ENCODE measurements around the gene CA10. TPM values are rescaled to one million over a fixed set of nuclear protein-coding genes. Genes with fewer than 3 reads are reported as not detected.

CA10 gene
- polyA plus RNA-seq, 2 donors: 0.06 TPM; not detected in 1

DNA sequence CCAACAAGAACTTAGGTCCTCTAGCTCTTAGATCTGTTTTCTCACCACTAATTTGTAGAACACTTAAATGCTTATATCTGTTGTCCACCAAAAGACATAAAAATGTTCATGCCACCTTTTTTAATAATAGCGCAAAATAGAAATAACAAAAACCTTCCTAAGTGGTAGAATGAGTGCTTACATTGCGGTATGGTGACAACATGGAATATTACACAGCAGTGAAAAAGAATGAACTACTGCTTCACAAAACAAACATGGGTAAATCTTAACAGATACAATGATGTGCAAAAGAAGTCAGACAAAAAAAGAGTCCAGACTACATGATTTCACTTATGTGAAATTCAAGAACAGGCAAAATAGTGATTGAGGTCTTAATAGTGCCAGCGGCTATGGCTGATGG is 351.1 kb downstream of the CA10 start:
- 95 to 97% methylated on average over 3 of the region's 3 CpGs for WGBS, 2 donors
- Histone ChIP-seq H3K4me3 (ENCODE audit: low read depth in 1 of 2, low read length in 2 of 2) (no peak overlapping the region), H3K27me3 (ENCODE audit: control insufficient read depth in 1 of 2, insufficient read depth in 2 of 2, low read length in 2 of 2) (no peaks in the 10 kb centered on the region), H3K27ac (ENCODE audit: low read depth in 2 of 2, low read length in 1 of 2) (no peak overlapping the region), H3K36me3 (ENCODE audit: control insufficient read depth in 2 of 2, insufficient read depth in 2 of 2, low read length in 1 of 2) (no peaks in the 10 kb centered on the region), H3K4me1 (ENCODE audit: control insufficient read depth in 2 of 2, insufficient read depth in 2 of 2, low read length in 1 of 2) (no peaks in the 10 kb centered on the region), H3K9me3 (ENCODE audit: control insufficient read depth in 2 of 2, insufficient read depth in 1 of 2, low read depth in 1 of 2, low read length in 1 of 2) (no peaks in the 10 kb centered on the region)

DNA sequence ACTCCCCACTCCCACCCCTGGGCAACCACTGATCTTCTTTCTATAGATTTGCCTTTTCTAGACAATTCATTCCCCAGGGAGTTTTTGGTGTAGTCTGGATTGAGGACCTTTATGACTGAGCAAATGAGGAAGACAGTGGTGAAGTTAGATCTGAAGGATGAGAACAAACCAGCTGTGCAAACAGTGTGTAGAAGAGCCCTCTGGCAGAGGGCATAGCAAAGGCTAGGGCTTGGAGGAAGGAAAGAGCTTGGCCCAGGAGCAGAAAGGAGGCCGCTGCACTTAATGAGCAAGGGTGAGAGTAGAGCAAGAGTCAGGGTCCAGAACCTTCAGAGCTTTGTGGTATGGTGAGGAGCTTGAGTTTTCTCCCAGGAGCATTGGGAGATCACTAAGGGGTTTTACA is 352.7 kb downstream of the CA10 start:
- H3K4me3 ChIP-seq (ENCODE audit: low read depth in 1 of 2, low read length in 2 of 2): no peak overlapping the region
- WGBS, 2 donors: 52 to 87% methylated on average over 1 of the region's 1 CpG
- no peaks in the 10 kb centered on the region for H3K4me1 ChIP-seq (ENCODE audit: control insufficient read depth in 2 of 2, insufficient read depth in 2 of 2, low read length in 1 of 2)

DNA sequence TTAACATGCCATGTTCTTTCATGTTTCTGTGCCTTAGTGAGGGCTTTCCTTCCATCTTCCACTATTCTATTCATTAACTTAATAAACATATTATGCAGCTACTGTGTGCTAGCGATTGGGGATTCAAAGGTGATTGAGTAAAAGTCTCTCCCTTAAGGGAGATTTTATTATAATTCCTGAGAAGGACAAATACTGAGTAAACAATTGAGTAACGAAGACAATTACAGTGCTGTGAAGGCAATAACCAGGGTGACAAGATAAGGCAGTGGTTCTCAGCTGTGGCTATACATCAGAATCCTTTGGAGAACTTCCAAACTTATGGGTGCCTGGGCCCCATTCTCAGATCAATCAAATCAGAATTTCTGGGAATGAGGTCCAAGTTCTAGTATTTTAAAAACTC is 353.3 kb downstream of the CA10 start:
- no peaks in the 10 kb centered on the region for H3K27me3 ChIP-seq (ENCODE audit: control insufficient read depth in 1 of 2, insufficient read depth in 2 of 2, low read length in 2 of 2)
- H3K9me3 ChIP-seq (ENCODE audit: control insufficient read depth in 2 of 2, insufficient read depth in 1 of 2, low read depth in 1 of 2, low read length in 1 of 2): no peaks in the 10 kb centered on the region
- no peak overlapping the region for H3K27ac ChIP-seq (ENCODE audit: low read depth in 2 of 2, low read length in 1 of 2)
- no peaks in the 10 kb centered on the region for H3K36me3 ChIP-seq (ENCODE audit: control insufficient read depth in 2 of 2, insufficient read depth in 2 of 2, low read length in 1 of 2)
- H3K4me3 ChIP-seq (ENCODE audit: low read depth in 1 of 2, low read length in 2 of 2): no peak overlapping the region
- H3K4me1 ChIP-seq (ENCODE audit: control insufficient read depth in 2 of 2, insufficient read depth in 2 of 2, low read length in 1 of 2): no peaks in the 10 kb centered on the region
- WGBS, 2 donors: 29 to 44% methylated on average over 2 of the region's 2 CpGs

More for the DNA sequence above, 352.7 kb downstream of the CA10 start:
- H3K27me3 ChIP-seq (ENCODE audit: control insufficient read depth in 1 of 2, insufficient read depth in 2 of 2, low read length in 2 of 2): no peaks in the 10 kb centered on the region
- H3K9me3 ChIP-seq (ENCODE audit: control insufficient read depth in 2 of 2, insufficient read depth in 1 of 2, low read depth in 1 of 2, low read length in 1 of 2): no peaks in the 10 kb centered on the region
- no peak overlapping the region for H3K27ac ChIP-seq (ENCODE audit: low read depth in 2 of 2, low read length in 1 of 2)
- H3K36me3 ChIP-seq (ENCODE audit: control insufficient read depth in 2 of 2, insufficient read depth in 2 of 2, low read length in 1 of 2): no peaks in the 10 kb centered on the region

DNA sequence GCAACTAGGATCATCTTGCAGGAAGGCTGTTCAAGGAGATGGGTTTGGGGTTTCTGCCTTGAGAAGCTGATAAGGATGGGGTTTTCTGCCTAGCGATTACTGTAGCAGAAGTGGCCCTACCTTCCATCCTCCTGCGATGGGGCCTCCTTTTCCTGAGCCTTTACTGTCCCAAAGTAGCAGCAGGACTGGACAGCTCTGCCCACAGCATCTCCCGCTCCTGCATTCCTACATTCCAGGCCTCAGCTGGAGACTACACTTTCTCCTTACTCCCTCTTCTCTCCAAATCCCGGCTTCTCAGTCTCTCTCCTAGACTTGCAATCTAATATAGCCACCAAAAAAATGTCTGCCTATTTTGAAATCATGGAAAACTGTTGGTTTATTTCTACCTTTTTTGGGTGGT is 355.4 kb downstream of the CA10 start:
- H3K36me3 ChIP-seq (ENCODE audit: control insufficient read depth in 2 of 2, insufficient read depth in 2 of 2, low read length in 1 of 2): no peaks in the 10 kb centered on the region
- H3K4me3 ChIP-seq (ENCODE audit: low read depth in 1 of 2, low read length in 2 of 2): no peak overlapping the region
- no peaks in the 10 kb centered on the region for H3K27me3 ChIP-seq (ENCODE audit: control insufficient read depth in 1 of 2, insufficient read depth in 2 of 2, low read length in 2 of 2)
- H3K4me1 ChIP-seq (ENCODE audit: control insufficient read depth in 2 of 2, insufficient read depth in 2 of 2, low read length in 1 of 2): no peaks in the 10 kb centered on the region
- no peaks in the 10 kb centered on the region for H3K9me3 ChIP-seq (ENCODE audit: control insufficient read depth in 2 of 2, insufficient read depth in 1 of 2, low read depth in 1 of 2, low read length in 1 of 2)
- 72 to 76% methylated on average over 4 of the region's 4 CpGs for WGBS, 2 donors
- no peak overlapping the region for H3K27ac ChIP-seq (ENCODE audit: low read depth in 2 of 2, low read length in 1 of 2)

DNA sequence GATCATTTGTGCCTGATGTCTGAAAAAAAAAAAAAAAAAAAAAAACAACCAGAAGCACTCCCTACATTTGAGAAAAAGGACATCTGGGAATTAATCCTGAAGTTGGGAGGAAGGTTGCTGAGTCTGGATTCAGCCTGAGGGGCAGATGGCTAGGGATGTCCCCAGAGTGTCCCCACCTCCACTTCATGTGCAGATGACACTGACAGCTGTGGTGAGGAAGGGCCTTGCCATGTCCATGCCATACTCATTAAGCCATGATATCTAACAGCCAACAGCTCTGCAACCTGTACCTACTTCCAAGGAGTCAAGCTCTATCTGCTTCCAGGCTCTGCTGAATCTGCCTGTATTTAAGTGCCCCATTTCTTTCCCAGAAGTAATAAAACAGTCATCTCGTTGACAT is 356.0 kb downstream of the CA10 start:
- no peak overlapping the region for H3K4me3 ChIP-seq (ENCODE audit: low read depth in 1 of 2, low read length in 2 of 2)
- H3K4me1 ChIP-seq (ENCODE audit: control insufficient read depth in 2 of 2, insufficient read depth in 2 of 2, low read length in 1 of 2): no peaks in the 10 kb centered on the region
- H3K36me3 ChIP-seq (ENCODE audit: control insufficient read depth in 2 of 2, insufficient read depth in 2 of 2, low read length in 1 of 2): no peaks in the 10 kb centered on the region
- no peak overlapping the region for H3K27ac ChIP-seq (ENCODE audit: low read depth in 2 of 2, low read length in 1 of 2)
- no peaks in the 10 kb centered on the region for H3K9me3 ChIP-seq (ENCODE audit: control insufficient read depth in 2 of 2, insufficient read depth in 1 of 2, low read depth in 1 of 2, low read length in 1 of 2)
- no peaks in the 10 kb centered on the region for H3K27me3 ChIP-seq (ENCODE audit: control insufficient read depth in 1 of 2, insufficient read depth in 2 of 2, low read length in 2 of 2)
- 77 to 86% methylated on average over 1 of the region's 1 CpG for WGBS, 2 donors

DNA sequence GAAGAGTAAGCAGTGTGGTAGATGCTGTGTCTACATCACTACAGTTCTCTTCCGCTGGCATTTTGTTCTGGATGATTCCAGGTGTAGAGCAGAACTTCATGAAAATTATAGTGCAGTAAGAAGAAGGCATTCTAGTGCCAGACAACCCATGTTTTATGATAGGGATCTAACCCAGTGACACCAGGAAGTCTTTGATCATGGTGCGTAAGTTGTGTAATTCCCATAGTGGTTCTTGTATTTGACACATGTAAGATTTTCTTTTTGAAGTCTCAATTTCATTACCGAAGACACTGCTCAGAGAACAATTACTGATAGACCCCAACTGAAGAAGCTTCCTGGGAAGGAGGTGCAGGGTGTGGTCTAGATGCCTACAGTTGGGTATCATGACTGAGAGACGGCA is 356.9 kb downstream of the CA10 start:
- WGBS, 2 donors: 84 to 89% methylated on average over 4 of the region's 4 CpGs
- H3K36me3 ChIP-seq (ENCODE audit: control insufficient read depth in 2 of 2, insufficient read depth in 2 of 2, low read length in 1 of 2): no peaks in the 10 kb centered on the region
- H3K4me3 ChIP-seq (ENCODE audit: low read depth in 1 of 2, low read length in 2 of 2): no peak overlapping the region
- no peak overlapping the region for H3K27ac ChIP-seq (ENCODE audit: low read depth in 2 of 2, low read length in 1 of 2)
- H3K4me1 ChIP-seq (ENCODE audit: control insufficient read depth in 2 of 2, insufficient read depth in 2 of 2, low read length in 1 of 2): no peaks in the 10 kb centered on the region
- no peaks in the 10 kb centered on the region for H3K27me3 ChIP-seq (ENCODE audit: control insufficient read depth in 1 of 2, insufficient read depth in 2 of 2, low read length in 2 of 2)
- H3K9me3 ChIP-seq (ENCODE audit: control insufficient read depth in 2 of 2, insufficient read depth in 1 of 2, low read depth in 1 of 2, low read length in 1 of 2): peaks cover 0 to 2% of the 10 kb centered on the region in 2 donors

DNA sequence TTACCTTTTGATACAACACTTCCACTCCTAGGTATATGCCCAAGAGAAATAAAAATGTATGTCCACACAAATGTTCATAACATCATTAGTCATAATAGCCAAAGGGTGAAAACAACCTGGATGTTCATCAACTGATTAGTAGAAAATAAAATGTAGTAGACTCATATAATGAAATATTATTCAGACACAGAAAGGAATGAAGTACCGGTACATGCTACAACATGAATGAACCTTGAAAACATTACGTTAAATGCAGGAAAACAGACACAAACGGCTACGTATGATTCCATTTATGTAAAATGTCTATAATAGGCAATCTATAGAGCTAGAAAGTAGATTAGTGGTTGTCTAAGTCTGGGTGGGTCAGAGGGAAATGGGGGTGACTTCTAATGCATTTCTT is 358.5 kb downstream of the CA10 start:
- Histone ChIP-seq H3K27ac (ENCODE audit: low read depth in 2 of 2, low read length in 1 of 2) (no peak overlapping the region), H3K4me1 (ENCODE audit: control insufficient read depth in 2 of 2, insufficient read depth in 2 of 2, low read length in 1 of 2) (no peaks in the 10 kb centered on the region), H3K9me3 (ENCODE audit: control insufficient read depth in 2 of 2, insufficient read depth in 1 of 2, low read depth in 1 of 2, low read length in 1 of 2) (peaks cover 0 to 2% of the 10 kb centered on the region in 2 donors), H3K36me3 (ENCODE audit: control insufficient read depth in 2 of 2, insufficient read depth in 2 of 2, low read length in 1 of 2) (no peaks in the 10 kb centered on the region), H3K27me3 (ENCODE audit: control insufficient read depth in 1 of 2, insufficient read depth in 2 of 2, low read length in 2 of 2) (no peaks in the 10 kb centered on the region), H3K4me3 (ENCODE audit: low read depth in 1 of 2, low read length in 2 of 2) (no peak overlapping the region)
- 84 to 92% methylated on average over 4 of the region's 4 CpGs for WGBS, 2 donors

DNA sequence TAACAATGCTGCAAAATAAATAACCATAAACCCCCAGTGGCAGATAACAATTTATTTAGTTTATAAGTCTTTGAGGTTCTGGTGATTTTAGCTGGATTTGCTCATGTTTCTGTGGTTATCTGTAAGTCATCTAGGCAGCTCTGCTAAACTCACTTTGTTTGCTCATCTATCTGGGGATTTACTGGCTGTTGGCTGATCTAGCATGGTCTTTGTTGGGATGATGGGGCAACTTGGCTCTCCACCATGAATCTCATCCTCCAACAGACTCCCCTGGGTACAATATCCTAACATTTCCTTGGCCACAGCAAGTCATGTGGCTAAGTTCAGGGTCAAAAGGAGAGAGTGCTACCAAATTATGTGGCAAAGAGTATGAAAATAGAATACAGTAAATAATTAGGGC is 359.3 kb downstream of the CA10 start:
- no peak overlapping the region for H3K27ac ChIP-seq (ENCODE audit: low read depth in 2 of 2, low read length in 1 of 2)
- H3K4me1 ChIP-seq (ENCODE audit: control insufficient read depth in 2 of 2, insufficient read depth in 2 of 2, low read length in 1 of 2): no peaks in the 10 kb centered on the region
- H3K4me3 ChIP-seq (ENCODE audit: low read depth in 1 of 2, low read length in 2 of 2): no peak overlapping the region
- no peaks in the 10 kb centered on the region for H3K36me3 ChIP-seq (ENCODE audit: control insufficient read depth in 2 of 2, insufficient read depth in 2 of 2, low read length in 1 of 2)
- H3K27me3 ChIP-seq (ENCODE audit: control insufficient read depth in 1 of 2, insufficient read depth in 2 of 2, low read length in 2 of 2): no peaks in the 10 kb centered on the region
- peaks cover 0 to 2% of the 10 kb centered on the region in 2 donors for H3K9me3 ChIP-seq (ENCODE audit: control insufficient read depth in 2 of 2, insufficient read depth in 1 of 2, low read depth in 1 of 2, low read length in 1 of 2)

DNA sequence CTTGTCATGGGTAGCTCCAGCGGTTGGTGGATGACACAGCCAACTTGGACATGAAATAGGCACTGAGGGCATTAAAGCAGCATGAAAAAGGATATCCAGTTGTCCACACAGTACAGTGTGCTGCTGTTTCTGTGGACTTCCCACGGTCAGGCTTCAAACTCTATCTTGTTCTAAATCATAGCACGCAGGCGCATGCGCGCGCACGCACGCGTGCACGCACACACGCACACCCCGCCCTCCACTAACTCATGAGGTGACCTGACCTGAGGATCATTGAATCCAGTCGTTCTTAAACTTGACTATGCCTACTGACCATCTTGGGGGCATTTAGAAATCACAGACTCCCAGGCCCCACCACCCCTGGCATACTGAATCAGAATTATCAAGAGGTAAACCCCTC is 361.4 kb downstream of the CA10 start:
- H3K27me3 ChIP-seq (ENCODE audit: control insufficient read depth in 1 of 2, insufficient read depth in 2 of 2, low read length in 2 of 2): no peaks in the 10 kb centered on the region
- no peak overlapping the region for H3K27ac ChIP-seq (ENCODE audit: low read depth in 2 of 2, low read length in 1 of 2)
- WGBS, 2 donors: 89 to 93% methylated on average over 14 of the region's 14 CpGs
- H3K9me3 ChIP-seq (ENCODE audit: control insufficient read depth in 2 of 2, insufficient read depth in 1 of 2, low read depth in 1 of 2, low read length in 1 of 2): peaks cover 0 to 2% of the 10 kb centered on the region in 2 donors
- no peaks in the 10 kb centered on the region for H3K4me1 ChIP-seq (ENCODE audit: control insufficient read depth in 2 of 2, insufficient read depth in 2 of 2, low read length in 1 of 2)
- no peak overlapping the region for H3K4me3 ChIP-seq (ENCODE audit: low read depth in 1 of 2, low read length in 2 of 2)
- H3K36me3 ChIP-seq (ENCODE audit: control insufficient read depth in 2 of 2, insufficient read depth in 2 of 2, low read length in 1 of 2): no peaks in the 10 kb centered on the region

DNA sequence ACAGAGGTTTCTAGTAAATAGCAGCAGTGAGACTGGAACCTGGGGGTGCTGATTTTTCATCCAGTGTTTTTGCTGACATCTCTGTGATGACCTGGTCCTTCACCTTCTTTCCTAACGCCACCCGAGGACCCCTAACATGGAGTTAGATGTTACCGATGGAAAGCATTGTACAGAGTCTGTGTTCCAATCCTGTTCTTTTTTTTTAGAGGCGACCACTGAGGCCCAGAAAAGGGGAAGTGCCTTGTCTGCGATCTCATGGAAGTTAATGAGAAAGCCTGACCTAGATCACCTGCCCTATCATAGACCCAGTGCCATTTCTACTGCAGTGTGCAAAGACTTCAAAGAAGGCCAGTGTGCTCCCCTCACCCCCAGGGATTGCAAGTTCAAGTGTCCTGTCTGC is 362.5 kb downstream of the CA10 start:
- H3K4me1 ChIP-seq (ENCODE audit: control insufficient read depth in 2 of 2, insufficient read depth in 2 of 2, low read length in 1 of 2): no peaks in the 10 kb centered on the region
- peaks cover 0 to 2% of the 10 kb centered on the region in 2 donors for H3K9me3 ChIP-seq (ENCODE audit: control insufficient read depth in 2 of 2, insufficient read depth in 1 of 2, low read depth in 1 of 2, low read length in 1 of 2)
- H3K4me3 ChIP-seq (ENCODE audit: low read depth in 1 of 2, low read length in 2 of 2): no peak overlapping the region
- 88 to 90% methylated on average over 5 of the region's 5 CpGs for WGBS, 2 donors
- H3K36me3 ChIP-seq (ENCODE audit: control insufficient read depth in 2 of 2, insufficient read depth in 2 of 2, low read length in 1 of 2): no peaks in the 10 kb centered on the region
- no peaks in the 10 kb centered on the region for H3K27me3 ChIP-seq (ENCODE audit: control insufficient read depth in 1 of 2, insufficient read depth in 2 of 2, low read length in 2 of 2)
- H3K27ac ChIP-seq (ENCODE audit: low read depth in 2 of 2, low read length in 1 of 2): no peak overlapping the region
